Caco-2 (cell line): Measurements from ENCODE around the gene AMBRA1. TPM values are rescaled to one million over a fixed set of nuclear protein-coding genes. Genes with fewer than 3 reads are reported as not detected.

Source experiments
- BruUV-seq: library from RNA; stranded (reverse); fragments of 400-500 nt; replicated peaks from 2 replicates; lab custom pipeline; 2021; lab: Mats Ljungman, UMichigan
- CTCF ChIA-PET: fragments of 300-600 bp; sonication (Branson Sonifier 250); formaldehyde crosslinking; loops from one replicate; lab custom pipeline; 2022; ENCODE audit warnings: antibody characterized with exemption; lab: Charles Lee
- POLR2A ChIA-PET: fragments of 300-600 bp; sonication (Branson Sonifier 250); formaldehyde crosslinking; loops from one replicate; lab custom pipeline; 2022; ENCODE audit warnings: antibody characterized with exemption; lab: Charles Lee
- DNase-seq, 2 experiments: peaks; one replicate each; pipeline versions ENCODE4 v3.0.0 to v3.0.0-alpha.2; 2020 to 2022
- H3K27me3 ChIP-seq: replicated peaks from 2 replicates; pipeline ENCODE4 v1.6.0; 2011; ENCODE audit warnings: low read length; ENCODE audit not compliant: control insufficient read depth, insufficient read depth
- H3K36me3 ChIP-seq: 2 replicates; pipeline ENCODE4 v1.5.1; 2011; ENCODE audit warnings: low read length; ENCODE audit not compliant: control insufficient read depth, insufficient read depth
- H3K4me1 ChIP-seq: fragments of 250-450 bp; sonication (Bioruptor Pico); 2 replicates; pipeline ENCODE4 v1.5.1; 2020; ENCODE audit warnings: mild to moderate bottlenecking
- H3K4me3 ChIP-seq: 2 replicates; pipeline ENCODE4 v1.5.1; 2011; ENCODE audit warnings: low read depth, mild to moderate bottlenecking, control low read depth, low read length
- H3K9me3 ChIP-seq: fragments of 250-450 bp; sonication (Bioruptor Pico); 2 replicates; pipeline ENCODE4 v1.5.1; 2020; ENCODE audit warnings: mild to moderate bottlenecking, moderate library complexity
- H3K27ac Mint-ChIP-seq: one replicate; pipeline ENCODE4 v1.8.0; 2022; ENCODE audit warnings: mixed read lengths; ENCODE audit not compliant: unreplicated experiment
- H3K27me3 Mint-ChIP-seq: one replicate; pipeline ENCODE4 v1.8.0; 2022; ENCODE audit warnings: mixed read lengths; ENCODE audit not compliant: insufficient read depth, unreplicated experiment
- H3K36me3 Mint-ChIP-seq: one replicate; pipeline ENCODE4 v1.8.0; 2022; ENCODE audit warnings: mild to moderate bottlenecking, mixed read lengths; ENCODE audit not compliant: insufficient read depth, unreplicated experiment
- H3K4me1 Mint-ChIP-seq: one replicate; pipeline ENCODE4 v1.8.0; 2022; ENCODE audit warnings: low read depth, mixed read lengths; ENCODE audit not compliant: unreplicated experiment
- H3K4me3 Mint-ChIP-seq: one replicate; pipeline ENCODE4 v1.8.0; 2022; ENCODE audit warnings: mild to moderate bottlenecking, moderate library complexity, mixed read lengths; ENCODE audit not compliant: unreplicated experiment
- H3K9me3 Mint-ChIP-seq: one replicate; pipeline ENCODE4 v1.8.0; 2022; ENCODE audit warnings: mixed read lengths; ENCODE audit not compliant: unreplicated experiment
- CTCF ChIP-seq, 2 experiments: fragments of 200-600 bp in 1 of 2; IDR thresholded peaks; 1 replicate in 1 of 2; 2 replicates in 1 of 2; pipeline versions ENCODE4 v1.5.1 to v1.8.0; 2011 to 2022; ENCODE audit warnings: antibody characterized with exemption in 1 of 2, control low read depth in 1 of 2, inconsistent platforms in 1 of 2, low read depth in 1 of 2, low read length in 1 of 2, mild to moderate bottlenecking in 1 of 2, moderate library complexity in 1 of 2; ENCODE audit not compliant: insufficient read depth in 1 of 2, severe bottlenecking in 1 of 2, unreplicated experiment in 1 of 2
- intact Hi-C: fragments of 100-400 bp; cut with micrococcal nuclease; formaldehyde crosslinking; loops from one replicate; pipeline ENCODE4 v1.10.0; 2022; ENCODE audit not compliant: unreplicated experiment
- total RNA-seq: library from RNA; stranded (reverse); gene quantifications from 2 replicates; pipeline ENCODE4 v1.2.3, GENCODE V29; 2022

AMBRA1 gene
- total RNA-seq, 1 experiment from 2014 or later: 48.1 TPM

DNA sequence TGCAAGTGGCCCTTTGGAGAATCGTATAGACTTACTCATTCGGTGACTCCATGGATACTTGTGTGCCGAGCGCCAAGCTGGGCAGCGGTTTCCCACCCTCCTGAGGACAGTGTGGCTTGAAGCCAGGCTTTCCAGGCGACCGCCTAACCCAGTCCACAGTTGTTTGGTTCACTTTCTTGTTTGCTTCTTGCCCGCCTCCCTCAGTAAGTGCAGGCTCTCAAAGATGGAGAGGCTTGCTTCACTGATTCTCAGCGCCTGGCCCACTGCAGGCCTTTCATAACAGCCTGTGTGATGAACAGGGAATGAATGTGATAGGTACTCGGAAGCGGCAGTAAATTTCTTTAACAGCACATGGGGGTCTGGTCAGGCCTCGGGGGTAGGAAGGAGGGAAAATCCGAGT is 223.6 kb downstream of the AMBRA1 start:
- no peak overlapping the region for H3K27ac Mint-ChIP-seq
- H3K36me3 Mint-ChIP-seq: peaks cover 43% of the 10 kb centered on the region
- H3K4me3 Mint-ChIP-seq: no peak overlapping the region
- no peaks in the 10 kb centered on the region for H3K27me3 Mint-ChIP-seq
- CTCF ChIA-PET: no interaction called here
- DNase-seq: no peak
- H3K4me3 ChIP-seq: no peak overlapping the region
- H3K9me3 Mint-ChIP-seq: no peaks in the 10 kb centered on the region
- no peaks in the 10 kb centered on the region for H3K4me1 Mint-ChIP-seq
- intact Hi-C loops: no loop called here
- H3K4me1 ChIP-seq: peaks cover 6% of the 10 kb centered on the region; the same call in 1 of the 2 replicates
- H3K27me3 ChIP-seq: no peaks in the 10 kb centered on the region
- H3K36me3 ChIP-seq: peaks cover 5% of the 10 kb centered on the region
- no TSS peak for BruUV-seq
- POLR2A ChIA-PET: no interaction called here
- no peaks in the 10 kb centered on the region for H3K9me3 ChIP-seq
- TF ChIP-seq CTCF (IDR thresholded peaks at IDR 0.05; ENCODE audit: insufficient read depth in 1 of 2, low read depth in 1 of 2, low read length in 1 of 2, severe bottlenecking in 1 of 2, unreplicated experiment in 1 of 2): no peak

DNA sequence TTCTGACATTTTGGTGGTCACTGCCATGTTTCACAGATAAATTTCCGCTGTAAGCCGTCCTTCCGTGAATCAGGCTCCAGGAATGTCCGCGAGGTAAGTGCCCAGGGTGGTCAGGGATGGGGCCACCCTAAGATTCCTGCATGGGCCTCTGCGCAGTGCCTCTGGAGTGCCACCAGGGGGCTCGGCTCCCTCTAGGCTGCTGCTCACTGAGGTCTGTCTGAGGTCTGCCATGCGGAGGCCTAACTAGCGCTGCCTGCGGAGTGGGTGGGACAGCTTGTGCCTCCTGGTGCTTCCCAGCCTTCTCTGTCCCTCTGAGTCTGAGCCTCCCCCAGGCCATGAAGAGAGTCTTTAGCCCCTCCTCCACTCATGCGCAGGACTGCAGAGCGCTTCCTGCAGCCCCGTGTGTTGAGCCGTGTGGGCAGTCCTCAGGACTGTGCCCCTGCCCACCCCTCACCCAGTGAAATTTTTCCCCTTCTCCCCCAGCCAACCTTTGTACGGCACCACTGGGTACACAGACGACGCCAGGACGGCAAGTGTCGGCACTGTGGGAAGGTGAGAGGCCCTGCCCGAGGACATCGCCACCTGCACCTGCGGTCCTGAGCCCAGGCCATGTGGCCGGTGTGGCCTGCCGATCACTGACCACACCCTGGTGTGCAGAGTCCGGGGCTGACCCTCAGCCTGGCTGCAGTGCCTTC is 224.2 kb downstream of the AMBRA1 start:
- H3K4me1 Mint-ChIP-seq: no peaks in the 10 kb centered on the region
- no peaks in the 10 kb centered on the region for H3K27me3 ChIP-seq
- H3K27ac Mint-ChIP-seq: no peak overlapping the region
- CTCF ChIA-PET: interaction anchor here (1.4 to 1.8 kb wide), 2 partner anchors 17 to 22 kb away, joined by 4 to 8 read pairs; partner anchors contain the start of gene CHRM4
- peaks cover 43% of the 10 kb centered on the region for H3K36me3 Mint-ChIP-seq
- H3K4me3 ChIP-seq: no peak overlapping the region
- intact Hi-C loops: loop anchor here (1.0 to 5.0 kb wide), 2 partner anchors 23 to 127 kb away; no protein-coding TSS in a partner anchor
- no peaks in the 10 kb centered on the region for H3K9me3 Mint-ChIP-seq
- H3K9me3 ChIP-seq: no peaks in the 10 kb centered on the region
- BruUV-seq: no TSS peak
- H3K4me3 Mint-ChIP-seq: no peak overlapping the region
- H3K4me1 ChIP-seq: peaks cover 6% of the 10 kb centered on the region; the same call in 1 of the 2 replicates
- POLR2A ChIA-PET: no interaction called here
- H3K27me3 Mint-ChIP-seq: no peaks in the 10 kb centered on the region
- DNase-seq: peak; percentile 79 to 80
- peak; percentile 96 to 98 for TF ChIP-seq CTCF (IDR thresholded peaks at IDR 0.05; ENCODE audit: insufficient read depth in 1 of 2, low read depth in 1 of 2, low read length in 1 of 2, severe bottlenecking in 1 of 2, unreplicated experiment in 1 of 2)
- H3K36me3 ChIP-seq: peaks cover 5% of the 10 kb centered on the region

GRCh38 chr11:46367916-46368267 is 225.9 kb downstream of the AMBRA1 start:
- Mint-ChIP-seq H3K27ac (no peak overlapping the region), H3K4me3 (no peak overlapping the region), H3K9me3 (no peaks in the 10 kb centered on the region), H3K4me1 (no peaks in the 10 kb centered on the region), H3K27me3 (no peaks in the 10 kb centered on the region), H3K36me3 (peaks cover 30% of the 10 kb centered on the region)
- H3K9me3 ChIP-seq: no peaks in the 10 kb centered on the region
- BruUV-seq: no TSS peak
- no peak for TF ChIP-seq CTCF (IDR thresholded peaks at IDR 0.05; ENCODE audit: insufficient read depth in 1 of 2, low read depth in 1 of 2, low read length in 1 of 2, severe bottlenecking in 1 of 2, unreplicated experiment in 1 of 2)
- POLR2A ChIA-PET: no interaction called here
- peaks cover 5% of the 10 kb centered on the region for H3K36me3 ChIP-seq
- H3K27me3 ChIP-seq: no peaks in the 10 kb centered on the region
- CTCF ChIA-PET: interaction anchor here (1.4 to 1.8 kb wide), 2 partner anchors 15 to 24 kb away, joined by 4 to 8 read pairs; partner anchors contain the start of gene CHRM4
- intact Hi-C loops: loop anchor here (5.0 kb wide), 1 partner anchor 126 kb away; no protein-coding TSS in a partner anchor
- DNase-seq: no peak
- H3K4me1 ChIP-seq: peaks cover 6% of the 10 kb centered on the region; the same call in 1 of the 2 replicates
- H3K4me3 ChIP-seq: no peak overlapping the region
